LNCaP clone FGC (cell line): ENCODE data around the gene ERFL.
"Not testable (repeated sequence)": the region's sequence is repeated elsewhere in the genome, so short reads cannot be mapped to it uniquely, and the experiment has no call there.

ENCODE experiments used
- DNase-seq: peaks from one replicate; pipeline ENCODE4 v3.0.0-alpha.2; 2011; ENCODE audit warnings: low read depth
- H3K4me3 ChIP-seq: 2 replicates; pipeline ENCODE4 v1.5.1; 2011; ENCODE audit warnings: mild to moderate bottlenecking, low read depth, low read length, control low read depth
- CTCF ChIP-seq: IDR thresholded peaks from 2 replicates; pipeline ENCODE4 v1.5.1; 2012; ENCODE audit warnings: mild to moderate bottlenecking; ENCODE audit not compliant: control insufficient read depth, insufficient read depth; ENCODE audit errors: extremely low read depth

Gene ERFL

GRCh38 chr19:41944336-41944735 is 16.1 kb upstream of the ERFL start:
- DNase-seq: no peak
- H3K4me3 ChIP-seq: no peak overlapping the region
- TF ChIP-seq CTCF: no peak

GRCh38 chr19:41941410-41942202 is 13.4 kb upstream of the ERFL start:
- H3K4me3 ChIP-seq: no peak overlapping the region
- no peak for DNase-seq
- no peak for TF ChIP-seq CTCF

GRCh38 chr19:41940731-41941409 is 12.6 kb upstream of the ERFL start:
- DNase-seq: no peak
- H3K4me3 ChIP-seq: no peak overlapping the region
- no peak for TF ChIP-seq CTCF

GRCh38 chr19:41939861-41940730 is 11.8 kb upstream of the ERFL start:
- no peak for TF ChIP-seq CTCF
- no peak for DNase-seq
- H3K4me3 ChIP-seq: no peak overlapping the region

DNA sequence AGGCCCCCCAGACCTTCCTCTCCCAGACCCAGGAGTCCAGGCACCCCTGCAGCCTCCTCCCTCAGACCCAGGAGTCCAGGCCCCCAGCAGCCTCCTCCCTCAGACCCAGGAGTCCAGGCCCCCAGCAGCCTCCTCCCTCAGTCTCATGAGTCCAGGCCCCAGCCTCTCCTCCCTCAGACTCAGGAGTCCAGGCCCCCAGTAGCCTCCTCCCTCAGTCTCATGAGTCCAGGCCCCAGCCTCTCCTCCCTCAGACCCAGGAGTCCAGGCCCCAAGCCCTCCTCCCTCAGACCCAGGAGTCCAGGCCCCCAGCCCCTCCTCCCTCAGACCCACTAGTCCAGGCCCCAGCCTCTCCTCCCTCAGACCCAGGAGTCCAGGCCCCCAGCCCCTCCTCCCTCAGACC is 11.0 kb upstream of the ERFL start:
- not testable (repeated sequence) for H3K4me3 ChIP-seq, DNase-seq

GRCh38 chr19:41937525-41938468 is 9.5 kb upstream of the ERFL start:
- no peak for TF ChIP-seq CTCF
- no peak for DNase-seq
- no peak overlapping the region for H3K4me3 ChIP-seq
